GM12891 (cell line): ENCODE results near the gene ZNF254.
"Not testable (repeated sequence)": the region's sequence is repeated elsewhere in the genome, so short reads cannot be mapped to it uniquely, and the experiment has no call there.

Source experiments
- POLR2AphosphoS5 ChIP-seq: IDR thresholded peaks from 2 replicates; pipeline ENCODE4 v1.6.1; 2011; ENCODE audit warnings: low read depth, low read length, control low read depth
- TAF1 ChIP-seq: IDR thresholded peaks from 2 replicates; pipeline ENCODE4 v1.6.1; 2011; ENCODE audit warnings: low read depth, low read length, control low read depth

DNA sequence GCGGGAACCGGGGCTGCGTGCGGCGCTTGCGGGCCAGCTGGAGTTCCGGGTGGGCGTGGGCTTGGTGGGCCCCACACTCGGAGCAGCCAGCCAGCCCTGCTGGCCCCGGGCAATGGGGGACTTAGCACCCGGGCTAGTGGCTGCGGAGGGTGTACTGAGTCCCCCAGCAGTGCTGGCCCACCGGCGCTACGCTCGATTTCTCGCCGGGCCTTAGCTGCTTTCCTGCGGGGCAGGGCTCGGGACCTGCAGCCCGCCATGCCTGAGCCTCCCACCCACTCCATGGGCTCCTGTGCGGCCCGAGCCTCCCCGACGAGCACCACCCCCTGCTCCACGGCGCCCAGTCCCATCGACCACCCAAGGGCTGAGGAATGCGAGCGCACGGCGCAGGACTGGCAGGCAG, 45.7 kb upstream of the ZNF254 start:
- not testable (repeated sequence) for TF ChIP-seq POLR2AphosphoS5, TAF1
